Activated CD4-positive, CD25-positive, alpha-beta regulatory T cell (primary cell): ENCODE results near the gene ARID1B.
A peak's percentile ranks its signal among the peaks of the same experiment; 100 is the strongest.

Experiments
- DNase-seq, 4 experiments: peaks; one replicate each; lab custom pipeline; 2025; lab: John Stamatoyannopoulos, UW

The ARID1B gene

DNA sequence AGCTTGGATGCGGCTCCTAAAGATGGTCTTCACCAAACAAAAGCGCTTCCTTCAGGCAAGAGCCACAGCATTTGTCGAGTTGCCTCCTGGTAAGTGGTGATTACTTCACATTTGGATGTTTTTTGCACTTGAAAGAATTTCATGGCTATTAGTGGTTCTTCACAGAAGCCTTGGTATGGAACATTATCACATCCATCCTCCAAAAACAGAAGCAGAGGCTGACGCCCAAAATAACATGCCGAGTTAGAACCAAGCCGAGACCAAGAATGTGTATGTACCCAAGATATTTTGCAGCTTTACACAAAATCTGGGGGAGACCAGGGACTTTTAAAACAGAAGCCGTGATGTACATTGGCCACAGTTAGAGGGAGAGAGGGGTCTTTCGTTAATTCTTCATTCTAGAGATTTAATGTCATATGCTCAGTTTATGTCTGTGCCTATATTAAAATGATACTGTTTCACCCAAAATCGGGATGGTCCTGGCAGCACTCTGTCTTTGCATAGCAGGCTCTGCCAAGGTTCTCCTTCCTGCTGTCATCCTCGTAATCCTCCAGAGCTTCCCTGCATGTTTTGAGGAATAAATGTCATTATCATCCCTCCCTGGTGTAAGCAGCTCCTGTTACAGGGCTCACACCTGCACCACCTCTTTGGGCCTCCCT, 436.9 kb downstream of the ARID1B start:
- DNase-seq, result no peak

DNA sequence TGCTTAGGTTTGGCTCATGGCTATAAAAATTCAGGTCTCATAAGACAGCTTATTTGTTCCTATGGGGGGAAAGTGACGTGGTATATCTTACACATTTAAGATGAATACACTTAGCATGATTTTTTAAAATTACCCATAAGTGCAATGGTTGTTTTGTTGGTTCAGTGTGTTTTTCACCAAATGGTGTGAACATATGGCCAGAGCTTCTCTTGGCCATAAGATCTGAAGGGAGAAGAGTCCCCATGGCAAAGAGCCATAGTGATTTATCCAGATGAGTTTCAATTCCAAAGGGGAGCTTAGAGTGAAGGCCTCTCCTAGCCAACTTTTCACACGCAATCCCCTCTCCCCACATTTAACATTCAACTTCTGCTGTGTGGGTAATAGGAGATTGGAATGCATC, 438.5 kb downstream of the ARID1B start:
- DNase-seq, result no peak

DNA sequence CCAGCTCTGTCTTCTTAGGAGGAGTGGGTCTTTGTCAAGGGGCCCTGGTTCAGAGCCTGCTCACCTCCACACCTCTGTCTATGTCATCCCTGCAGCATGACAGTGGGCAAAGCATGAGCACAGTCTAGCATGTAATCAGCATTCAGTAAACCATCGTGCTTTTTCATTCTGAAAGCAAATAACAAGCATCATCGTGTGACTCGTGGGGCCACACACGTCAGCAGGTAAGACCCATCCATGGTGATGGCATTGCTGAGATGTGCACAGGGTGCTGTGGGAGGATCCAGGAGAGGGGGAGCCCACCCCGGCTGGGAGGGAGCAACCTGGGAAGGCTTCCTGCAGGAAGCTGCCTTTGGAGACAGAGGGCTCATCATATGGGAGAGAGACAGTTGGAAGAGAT, 439.4 kb downstream of the ARID1B start:
- no peak for DNase-seq

DNA sequence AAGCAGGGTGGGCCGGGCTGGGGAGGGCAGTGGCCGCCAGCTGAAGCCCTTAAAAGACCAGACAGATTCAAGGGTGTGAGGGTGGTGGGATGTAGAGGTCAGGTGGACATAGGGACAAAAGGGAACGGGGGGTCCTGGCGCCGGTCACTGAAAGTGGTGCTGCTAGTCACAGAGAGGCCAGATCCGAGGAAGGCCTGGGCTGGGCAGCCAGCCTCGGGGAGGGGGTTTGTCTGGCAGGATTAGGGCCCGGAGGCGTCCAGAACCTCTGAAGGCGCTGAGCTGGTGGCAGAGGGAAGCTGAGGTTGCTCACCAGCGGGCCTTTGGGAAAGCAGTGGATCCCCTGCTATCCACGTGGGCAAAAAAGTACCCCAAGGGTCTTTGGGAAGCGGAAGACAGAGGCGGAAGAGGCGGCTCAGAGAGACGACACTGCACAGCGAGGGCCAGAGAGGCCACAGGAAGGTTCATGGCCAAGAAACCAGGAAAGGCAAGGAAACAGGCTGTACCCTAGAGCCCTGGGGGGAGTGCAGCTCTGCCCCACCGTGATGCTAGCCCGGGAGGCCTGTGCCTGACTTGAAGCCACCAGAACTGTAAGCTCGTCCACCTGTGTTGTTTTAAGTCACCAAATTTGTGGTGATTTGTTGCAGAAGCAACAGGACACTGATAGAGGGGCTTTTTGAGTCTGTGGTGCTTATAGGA, 440.2 kb downstream of the ARID1B start:
- no peak for DNase-seq

DNA sequence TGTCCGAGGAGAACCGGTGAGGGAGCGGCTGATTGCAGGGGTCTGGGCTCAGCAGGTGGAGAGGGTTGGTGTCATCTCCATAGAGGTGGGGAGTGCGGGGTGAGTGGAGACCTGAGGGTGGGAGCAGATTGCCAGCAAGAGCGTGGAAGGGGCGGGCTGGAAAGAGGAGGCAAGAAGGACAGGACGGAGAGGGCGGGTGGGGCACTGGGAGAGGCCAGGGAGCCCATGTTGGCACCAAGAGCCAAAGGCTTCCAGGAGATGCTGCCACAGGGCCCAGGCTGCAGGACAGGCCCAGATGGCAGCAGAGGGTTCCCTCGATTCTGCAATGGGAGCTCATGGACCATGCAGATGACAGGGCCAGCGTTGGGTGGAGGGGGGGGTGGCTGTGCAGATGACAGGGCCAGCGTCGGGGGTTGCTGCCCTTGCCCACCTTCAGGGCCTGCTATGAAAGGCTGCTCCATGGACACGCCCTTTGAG, 440.8 kb downstream of the ARID1B start:
- DNase-seq, result no peak

DNA sequence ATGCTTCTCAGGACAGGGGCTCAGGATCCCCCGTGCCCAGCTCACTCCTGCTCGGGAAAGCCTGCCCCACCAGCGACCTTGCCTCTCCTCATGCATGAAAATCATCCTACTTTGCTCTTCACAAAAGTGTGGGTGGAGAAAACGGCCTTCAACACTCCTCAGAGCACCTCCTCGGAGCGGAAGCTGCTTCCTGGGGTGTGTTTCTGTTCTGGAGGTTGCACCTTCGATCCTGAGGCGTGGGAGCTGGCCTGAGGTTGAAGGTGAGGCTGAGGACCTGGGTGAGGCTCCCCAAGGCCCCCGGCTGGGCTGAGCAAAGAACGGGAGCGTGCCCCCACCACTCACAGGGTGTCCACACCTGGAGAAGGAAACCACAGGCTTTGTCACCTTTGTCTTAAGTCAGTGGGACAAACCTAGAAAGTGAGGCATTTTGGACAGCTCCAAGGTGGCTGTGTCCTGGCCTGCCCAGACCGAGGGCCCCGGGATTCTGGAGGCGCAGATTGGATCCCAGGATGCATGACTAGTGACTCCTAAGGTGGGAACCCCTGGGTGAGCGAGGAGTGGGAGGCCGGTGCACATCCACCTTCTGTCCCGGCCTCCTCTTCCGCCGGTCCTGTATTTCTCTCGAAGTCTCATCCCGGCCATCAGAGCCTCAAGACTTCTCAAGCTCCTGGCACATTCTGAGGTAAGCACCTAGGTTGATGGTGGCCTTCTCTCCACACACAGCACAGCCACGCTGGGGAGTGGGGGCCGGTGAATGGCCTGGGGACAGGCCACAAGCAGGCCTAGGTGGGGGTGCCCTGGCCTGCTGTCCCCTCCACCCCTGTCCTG, 441.4 kb downstream of the ARID1B start:
- DNase-seq, result no peak

DNA sequence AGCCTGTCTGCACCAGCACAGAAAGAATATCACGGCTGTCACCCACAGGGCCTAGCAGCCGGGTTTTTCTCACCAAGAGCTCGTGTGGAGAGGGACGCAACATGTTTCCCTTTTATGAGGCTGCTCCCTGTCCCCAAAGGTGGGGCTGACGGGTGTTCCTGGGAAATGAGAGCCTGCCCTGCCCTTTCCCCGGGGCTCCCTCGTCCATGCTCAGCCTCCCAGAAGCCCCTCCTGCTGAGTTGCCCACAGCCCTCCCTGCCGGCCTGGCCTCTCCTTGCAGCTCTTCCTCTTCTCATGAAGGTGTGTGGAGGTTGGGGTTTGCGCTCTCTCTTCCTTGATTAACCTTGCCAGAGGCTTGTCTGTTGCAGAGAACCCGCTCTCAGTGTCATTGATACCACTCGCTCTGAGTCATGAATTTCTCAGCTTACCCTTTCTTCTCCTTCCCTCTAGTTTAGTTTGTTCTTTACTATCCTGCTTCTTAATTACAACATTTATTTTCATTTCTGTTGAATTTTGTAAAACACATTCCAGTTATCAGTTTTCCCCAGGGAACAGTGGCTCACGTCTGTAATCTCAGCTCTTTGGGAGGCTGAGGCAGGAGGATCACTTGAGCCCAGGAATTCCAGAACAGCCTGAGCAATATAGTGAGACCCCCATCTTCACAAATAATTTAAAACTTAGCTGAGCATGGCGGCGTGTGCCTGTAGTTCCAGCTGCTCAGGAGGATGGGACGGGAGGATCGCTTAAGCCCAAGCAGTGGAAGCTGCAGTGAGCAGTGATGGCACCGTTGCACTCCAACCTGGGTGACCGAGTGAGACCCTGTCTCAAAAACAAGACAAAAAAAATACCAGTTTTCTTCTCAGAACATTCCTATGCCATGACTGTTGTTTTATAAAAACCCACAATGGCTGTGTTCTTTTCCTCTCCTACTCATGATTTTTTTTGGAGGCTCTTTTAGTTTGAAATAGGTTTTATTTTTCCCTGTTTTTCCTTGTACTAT, 442.3 kb downstream of the ARID1B start:
- no peak for DNase-seq

DNA sequence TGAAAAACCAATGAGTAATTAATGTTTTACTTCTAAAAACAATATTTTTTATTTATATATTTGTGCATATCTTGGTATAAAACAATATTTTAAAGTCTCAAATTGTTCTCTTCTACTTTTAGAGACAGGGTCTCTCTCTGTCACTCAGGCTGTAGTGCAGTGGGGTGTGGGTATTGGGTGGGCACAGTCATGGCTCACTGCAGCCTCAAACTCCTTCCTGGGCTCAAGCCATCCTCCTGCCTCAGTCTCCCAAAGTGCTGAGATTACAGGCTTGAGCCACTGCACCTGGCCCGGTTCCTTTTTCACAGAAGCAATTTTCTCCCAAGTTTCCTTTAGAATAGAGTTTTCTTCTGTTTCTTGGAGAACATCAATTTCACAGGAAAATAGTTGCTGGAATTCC, 443.3 kb downstream of the ARID1B start:
- DNase-seq, result no peak

DNA sequence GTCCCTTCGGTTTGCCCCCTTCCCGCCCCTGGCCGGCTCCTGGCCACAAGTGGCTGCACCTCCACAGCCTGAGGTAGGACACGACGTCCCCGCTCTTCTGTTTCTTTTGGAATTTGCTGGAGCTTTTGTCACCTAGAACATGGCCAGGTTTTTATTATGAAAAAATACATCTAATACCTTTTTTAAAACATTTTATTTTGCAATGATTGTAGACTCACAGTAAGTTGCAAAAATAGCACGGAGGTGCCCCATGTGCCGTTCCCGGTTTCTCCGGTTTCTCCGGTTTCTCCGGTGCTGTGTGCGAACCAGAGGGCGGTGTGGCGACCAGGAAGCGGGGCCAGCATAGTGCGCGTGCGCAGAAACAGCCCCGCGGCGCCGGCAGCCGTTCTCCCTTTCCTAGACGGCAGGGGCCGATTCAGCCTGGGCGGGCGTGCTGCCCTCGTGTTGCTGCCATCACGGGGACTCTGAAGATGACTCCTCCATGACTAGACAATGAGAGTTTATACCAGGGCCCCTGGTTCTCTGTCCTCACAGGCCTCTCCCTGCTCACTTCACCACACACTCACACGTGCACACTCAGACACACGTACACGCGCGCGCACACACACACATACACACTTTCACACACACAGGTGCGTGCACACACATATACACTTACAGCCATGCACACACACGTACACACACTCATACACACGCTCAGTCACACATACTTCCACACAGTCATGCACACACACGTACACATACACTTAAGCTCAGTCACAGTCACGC, 444.1 kb downstream of the ARID1B start:
- DNase-seq, result peak; percentile 60 to 77 (median 68)

DNA sequence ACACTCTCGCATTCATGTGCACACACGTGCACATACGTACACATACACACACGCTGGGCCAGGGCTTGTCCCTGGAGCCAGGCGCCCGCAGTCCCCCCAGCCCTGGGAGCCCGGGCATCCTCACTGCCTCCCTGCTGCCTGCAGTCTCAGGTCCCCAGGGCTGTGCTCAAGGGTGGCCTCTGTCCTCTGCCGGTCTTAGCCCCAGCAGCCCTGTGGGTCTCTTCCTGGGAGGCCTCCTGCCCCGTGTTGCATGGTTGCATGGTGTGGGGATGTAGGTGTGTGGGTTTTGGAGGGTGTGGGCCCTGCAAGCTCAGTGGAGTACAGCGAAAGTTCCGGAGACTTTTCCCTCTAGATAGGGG, 444.6 kb downstream of the ARID1B start:
- no peak for DNase-seq

DNA sequence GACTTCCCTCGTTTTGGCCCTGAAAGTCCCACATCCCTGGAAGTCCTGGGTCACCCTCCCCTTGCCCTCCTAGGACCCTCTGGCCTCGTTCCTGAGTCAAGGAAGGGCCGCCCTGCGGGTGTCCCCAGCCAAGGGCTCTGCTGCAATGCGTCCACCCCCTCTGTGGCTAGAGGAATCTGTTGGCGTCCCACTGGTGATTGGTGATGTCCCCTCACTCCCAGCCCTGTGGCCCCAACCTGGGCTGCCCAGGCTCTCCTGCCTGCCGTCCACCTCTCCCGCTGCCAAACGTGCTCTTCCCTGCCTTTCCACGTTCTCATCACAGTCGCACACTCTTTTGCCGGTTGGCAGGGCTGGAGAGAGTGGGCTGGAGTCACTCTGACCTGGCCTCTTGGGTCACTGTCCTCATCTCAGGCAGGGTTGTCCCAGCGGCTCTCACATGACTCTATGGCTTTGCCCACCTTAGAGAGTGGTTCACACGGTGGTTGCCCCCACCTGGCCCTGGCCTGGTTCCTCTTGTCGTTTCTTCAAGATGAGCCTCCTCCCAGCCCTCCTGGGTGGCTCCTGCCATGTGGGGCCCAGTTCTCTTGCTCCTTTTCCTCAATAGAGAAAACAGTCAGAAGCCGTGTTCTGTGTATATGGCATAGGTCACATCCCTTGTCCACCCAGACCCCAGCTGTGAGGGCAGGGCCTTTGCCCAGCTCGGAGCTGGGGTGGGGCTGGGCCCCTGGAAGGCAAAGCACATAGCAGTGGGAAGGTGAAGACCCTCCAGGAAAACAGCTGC, 445.2 kb downstream of the ARID1B start:
- no peak for DNase-seq

DNA sequence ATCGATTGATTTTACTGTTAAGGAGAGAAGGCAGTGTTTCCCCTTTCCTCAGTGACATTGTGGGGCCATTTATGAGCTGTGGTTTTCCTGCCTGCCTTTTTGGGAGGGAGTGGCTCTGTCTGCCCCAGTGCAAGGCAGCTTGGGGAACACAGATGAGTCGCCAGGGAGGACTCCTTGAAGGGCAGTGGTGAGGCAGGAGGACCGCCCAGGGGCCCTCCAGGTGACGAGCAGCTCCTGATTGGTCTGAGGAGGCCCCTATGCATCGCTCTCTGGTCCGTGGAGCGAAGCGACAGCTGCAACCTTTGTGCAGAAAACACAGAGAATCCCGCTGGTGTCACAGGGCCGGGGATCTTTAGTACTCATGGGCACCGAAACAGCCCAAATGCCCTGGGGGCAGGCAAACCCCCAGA, 445.8 kb downstream of the ARID1B start:
- no peak for DNase-seq

DNA sequence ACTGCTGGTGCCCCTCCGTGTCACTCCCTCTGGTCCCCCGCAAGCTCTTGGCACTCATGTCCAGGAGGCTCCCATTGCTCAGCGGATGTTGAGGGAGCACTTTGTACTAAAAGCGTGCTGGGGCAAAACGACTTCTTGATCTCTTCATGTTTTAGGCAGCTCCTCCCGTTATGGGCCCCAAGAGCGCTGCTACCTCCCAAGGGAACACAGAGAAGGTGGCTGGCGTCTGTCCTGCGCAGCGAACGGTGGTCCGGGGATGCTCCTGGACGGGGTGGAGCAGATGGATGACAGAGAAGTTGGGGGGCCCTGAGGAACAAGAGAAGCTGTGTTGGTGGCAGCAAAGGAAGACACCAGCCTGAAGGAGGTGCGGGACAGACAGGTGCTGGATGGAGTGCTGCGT, 446.3 kb downstream of the ARID1B start:
- no peak for DNase-seq

DNA sequence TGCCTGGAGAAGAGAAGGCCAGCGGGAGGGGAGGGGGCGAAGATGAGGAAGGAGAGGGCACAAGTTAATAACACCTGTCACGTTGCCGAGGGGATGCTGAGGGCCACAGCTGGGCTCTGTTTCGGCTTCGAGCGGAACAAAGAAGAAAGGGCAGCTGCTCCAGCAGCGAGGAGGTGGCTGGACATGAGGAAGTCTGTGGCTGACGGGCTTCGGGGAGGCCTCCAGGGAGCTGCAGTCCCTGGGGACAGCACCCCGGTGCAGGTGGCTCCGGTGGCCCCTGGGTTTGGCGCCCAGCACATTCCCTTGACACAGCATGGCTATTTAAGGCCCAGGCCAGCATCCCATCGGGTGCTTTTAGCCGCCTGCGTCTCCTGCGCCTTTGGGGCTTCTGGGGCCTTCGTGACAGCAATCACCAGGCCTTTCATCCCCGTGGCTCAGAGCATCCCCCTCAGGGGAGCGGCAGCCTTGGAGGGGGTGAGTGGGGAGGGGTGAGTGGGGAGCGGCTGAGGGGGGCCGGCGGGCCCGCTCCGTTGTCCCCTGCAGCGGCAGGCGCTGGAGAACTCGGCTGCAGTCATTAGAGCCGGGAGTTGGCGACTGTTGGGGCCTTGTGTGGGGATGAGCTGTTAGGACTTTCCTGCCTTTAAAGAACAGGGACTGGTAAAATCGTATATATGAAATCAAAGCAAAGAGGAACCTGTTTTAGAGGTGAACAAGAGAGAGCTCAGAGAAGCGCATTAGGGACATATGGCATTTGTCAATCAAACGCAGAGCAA, 447.2 kb downstream of the ARID1B start:
- DNase-seq, result no peak

DNA sequence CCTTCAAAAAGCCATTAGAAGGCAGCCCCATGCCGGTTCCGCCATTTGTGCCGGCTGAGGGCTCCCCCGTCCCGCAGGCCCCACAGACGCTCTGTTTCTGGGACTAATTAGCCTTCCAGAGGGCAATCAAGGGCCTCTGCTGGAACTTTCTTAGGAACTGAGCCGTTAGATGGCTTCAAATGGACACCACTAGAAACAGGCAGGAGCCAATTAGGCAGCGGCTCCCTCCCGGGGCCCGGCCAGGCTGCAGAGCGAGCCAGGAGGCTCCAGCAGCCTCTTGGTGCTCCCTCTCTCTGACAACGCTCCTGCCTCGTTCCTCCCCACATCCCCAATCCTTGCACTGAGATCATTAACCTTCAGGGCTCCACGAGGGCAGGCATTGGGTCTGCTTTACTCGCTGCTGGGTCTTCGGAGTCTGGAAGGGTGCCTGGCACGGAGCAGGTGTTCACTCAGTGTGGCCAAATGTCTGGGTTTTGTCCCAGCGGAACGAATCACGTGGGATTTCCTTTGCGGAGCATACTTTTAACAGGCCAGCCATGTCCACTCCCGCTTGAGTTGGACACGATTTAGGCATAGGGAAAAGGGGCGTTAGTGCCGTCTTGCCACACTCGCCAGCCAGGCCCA, 447.9 kb downstream of the ARID1B start:
- no peak for DNase-seq

DNA sequence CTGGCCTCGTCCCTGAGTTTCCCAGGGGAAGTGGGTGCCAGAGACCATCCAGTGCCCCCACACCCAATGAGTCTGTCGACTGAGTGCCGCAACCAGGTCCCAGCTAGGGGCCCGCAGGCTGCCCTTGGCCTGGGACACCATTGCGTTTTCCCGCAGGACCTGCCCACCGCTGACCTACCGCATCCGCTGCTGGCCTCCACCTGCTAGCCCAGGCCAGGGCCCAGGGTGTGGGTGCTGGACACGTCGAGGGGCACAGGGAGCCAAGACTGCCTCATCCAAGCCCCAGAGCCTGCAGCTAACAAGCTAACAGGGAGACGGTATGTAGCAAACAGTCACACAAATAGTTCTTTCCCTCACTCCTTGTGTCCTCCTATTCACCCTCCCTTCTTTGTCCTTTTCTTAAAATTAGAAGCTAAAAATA, 448.4 kb downstream of the ARID1B start:
- no peak for DNase-seq

DNA sequence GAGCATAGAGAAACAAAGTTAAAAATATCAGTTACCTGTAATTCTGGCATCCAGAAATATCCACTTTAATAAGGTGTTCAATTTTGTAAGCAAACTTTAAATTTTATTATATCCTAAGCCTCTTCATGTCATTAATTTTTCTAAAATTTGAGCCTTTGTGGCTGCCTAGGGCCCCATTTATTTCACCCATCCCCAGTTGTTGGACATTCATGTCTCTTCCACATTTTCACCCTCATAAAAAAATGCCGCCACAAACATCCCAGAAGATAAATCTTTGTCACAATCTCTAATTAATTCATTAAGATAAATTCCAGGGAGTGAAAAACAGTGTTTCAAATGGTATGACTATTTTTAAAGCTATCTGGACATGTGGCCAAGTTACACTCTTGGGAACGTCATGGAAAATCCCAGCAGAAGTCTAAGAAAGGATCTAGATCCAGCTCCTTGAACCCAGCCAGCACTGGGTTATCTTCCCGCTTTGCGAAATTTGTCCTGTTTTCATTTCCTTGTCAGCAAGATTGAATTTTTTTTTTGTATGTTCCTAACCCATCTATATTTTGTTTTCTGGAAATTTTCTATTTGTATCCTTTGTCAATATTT, 448.9 kb downstream of the ARID1B start:
- no peak for DNase-seq

DNA sequence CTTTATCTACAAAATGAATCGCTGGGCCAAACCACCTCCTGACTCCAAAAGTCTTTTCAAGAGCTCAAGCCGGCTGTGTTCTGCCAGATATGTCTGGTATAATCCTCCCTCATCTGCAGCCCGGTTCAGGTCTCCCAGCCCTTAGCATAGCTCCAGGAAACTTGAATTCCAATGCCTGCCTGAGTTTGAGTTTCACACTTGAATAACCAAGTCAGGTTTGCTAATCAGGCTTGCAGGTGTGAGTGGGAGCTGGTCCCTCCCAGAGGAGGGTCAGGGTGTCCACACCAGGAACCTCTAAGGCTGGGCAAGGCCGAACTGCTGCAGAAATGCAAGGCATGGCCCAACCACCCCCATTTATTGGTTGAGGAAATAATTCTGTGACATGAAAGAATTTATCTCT, 449.6 kb downstream of the ARID1B start:
- DNase-seq, result no peak
